Measurements from ENCODE around the gene PTPRT. TPM values are rescaled to one million over a fixed set of nuclear protein-coding genes. Genes with fewer than 3 reads are reported as not detected.
A peak's percentile ranks its signal among the peaks of the same experiment; 100 is the strongest.

PTPRT gene
- total RNA-seq, 6 donors from 2014 or later: 0.20 to 7.1 (median 3.8) TPM

DNA sequence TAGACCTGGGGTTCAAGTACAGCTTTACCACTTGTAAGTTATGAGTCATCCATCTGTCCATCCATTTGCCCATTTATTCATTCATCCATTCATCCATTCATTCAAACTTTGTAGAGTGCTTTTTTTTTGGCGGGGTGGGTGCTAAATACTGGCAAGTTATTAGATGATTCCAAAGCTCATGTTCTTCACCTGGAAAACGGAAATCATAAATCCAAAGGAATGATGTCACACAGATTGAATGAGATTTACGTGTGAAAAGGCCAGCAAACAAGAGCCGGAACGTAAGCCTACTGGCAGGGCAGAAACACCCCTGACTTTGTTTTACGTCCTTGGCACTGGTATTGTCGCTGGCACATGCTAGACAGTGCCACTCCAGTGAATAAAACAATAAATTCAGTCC lies 1090.6 kb downstream of the PTPRT start:
- DNase-seq (no peak), ATAC-seq (ENCODE audit: low FRiP score in 2 of 2) (no peak)
- no peaks in the 10 kb centered on the region for H3K36me3 ChIP-seq
- no peaks in the 10 kb centered on the region for H3K27me3 ChIP-seq
- 83 to 89% methylated on average over 7 of the region's 7 CpGs for WGBS, 2 donors
- TF ChIP-seq EP300 (IDR thresholded peaks at IDR 0.05): no peak
- TF ChIP-seq POLR2AphosphoS5 (IDR thresholded peaks at IDR 0.05): no peak
- TF ChIP-seq POLR2A (IDR thresholded peaks at IDR 0.05): no peak
- TF ChIP-seq, protein P1, sequence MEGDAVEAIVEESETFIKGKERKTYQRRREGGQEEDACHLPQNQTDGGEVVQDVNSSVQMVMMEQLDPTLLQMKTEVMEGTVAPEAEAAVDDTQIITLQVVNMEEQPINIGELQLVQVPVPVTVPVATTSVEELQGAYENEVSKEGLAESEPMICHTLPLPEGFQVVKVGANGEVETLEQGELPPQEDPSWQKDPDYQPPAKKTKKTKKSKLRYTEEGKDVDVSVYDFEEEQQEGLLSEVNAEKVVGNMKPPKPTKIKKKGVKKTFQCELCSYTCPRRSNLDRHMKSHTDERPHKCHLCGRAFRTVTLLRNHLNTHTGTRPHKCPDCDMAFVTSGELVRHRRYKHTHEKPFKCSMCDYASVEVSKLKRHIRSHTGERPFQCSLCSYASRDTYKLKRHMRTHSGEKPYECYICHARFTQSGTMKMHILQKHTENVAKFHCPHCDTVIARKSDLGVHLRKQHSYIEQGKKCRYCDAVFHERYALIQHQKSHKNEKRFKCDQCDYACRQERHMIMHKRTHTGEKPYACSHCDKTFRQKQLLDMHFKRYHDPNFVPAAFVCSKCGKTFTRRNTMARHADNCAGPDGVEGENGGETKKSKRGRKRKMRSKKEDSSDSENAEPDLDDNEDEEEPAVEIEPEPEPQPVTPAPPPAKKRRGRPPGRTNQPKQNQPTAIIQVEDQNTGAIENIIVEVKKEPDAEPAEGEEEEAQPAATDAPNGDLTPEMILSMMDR (IDR thresholded peaks at IDR 0.05): no peak
- no peak overlapping the region for H3K27ac ChIP-seq
- no peak overlapping the region for H3K4me3 ChIP-seq
- no peaks in the 10 kb centered on the region for H3K9me3 ChIP-seq
- no peaks in the 10 kb centered on the region for H3K4me1 ChIP-seq

GRCh38 chr20:42098418-42098817 lies 1091.3 kb downstream of the PTPRT start:
- H3K4me1 ChIP-seq: no peaks in the 10 kb centered on the region
- TF ChIP-seq EP300 (IDR thresholded peaks at IDR 0.05) (no peak), POLR2AphosphoS5 (IDR thresholded peaks at IDR 0.05) (no peak), POLR2A (IDR thresholded peaks at IDR 0.05) (no peak)
- TF ChIP-seq, protein P1 (IDR thresholded peaks at IDR 0.05): no peak
- no peaks in the 10 kb centered on the region for H3K9me3 ChIP-seq
- no peak for DNase-seq
- H3K36me3 ChIP-seq: no peaks in the 10 kb centered on the region
- WGBS, 2 donors: 78 to 80% methylated on average over 7 to 8 of the region's 8 CpGs
- H3K27me3 ChIP-seq: no peaks in the 10 kb centered on the region
- no peak overlapping the region for H3K4me3 ChIP-seq
- H3K27ac ChIP-seq: no peak overlapping the region
- no peak for ATAC-seq (ENCODE audit: low FRiP score in 2 of 2)

DNA sequence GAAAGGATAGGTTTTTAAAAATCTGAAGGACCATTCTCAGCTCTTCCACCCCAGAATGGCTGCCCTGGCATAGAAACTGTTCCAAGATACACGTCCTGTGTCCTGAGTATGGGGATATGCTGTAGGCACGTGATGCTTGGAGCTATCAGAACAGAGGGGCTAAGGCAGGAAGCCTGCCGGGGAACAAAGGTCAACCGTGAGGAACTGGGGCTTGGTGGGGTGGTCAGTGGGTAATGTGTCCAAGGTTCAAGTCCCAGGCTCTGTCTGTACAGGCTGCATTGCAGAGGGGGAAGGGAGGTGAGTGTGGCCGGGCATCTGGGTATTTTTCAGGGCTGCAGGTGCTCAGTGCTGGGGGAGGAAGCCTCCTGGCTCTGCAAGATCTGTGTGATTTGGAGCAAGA lies 1092.0 kb downstream of the PTPRT start:
- no peaks in the 10 kb centered on the region for H3K36me3 ChIP-seq
- H3K4me3 ChIP-seq: no peak overlapping the region
- no peaks in the 10 kb centered on the region for H3K9me3 ChIP-seq
- ATAC-seq (ENCODE audit: low FRiP score in 2 of 2) (peak in 1 of 2 donors; percentile 24), DNase-seq (no peak)
- H3K27me3 ChIP-seq: no peaks in the 10 kb centered on the region
- WGBS, 2 donors: 56 to 78% methylated on average over 5 of the region's 5 CpGs
- TF ChIP-seq, protein P1 (IDR thresholded peaks at IDR 0.05): no peak
- TF ChIP-seq POLR2AphosphoS5 (IDR thresholded peaks at IDR 0.05): no peak
- no peaks in the 10 kb centered on the region for H3K4me1 ChIP-seq
- no peak overlapping the region for H3K27ac ChIP-seq

DNA sequence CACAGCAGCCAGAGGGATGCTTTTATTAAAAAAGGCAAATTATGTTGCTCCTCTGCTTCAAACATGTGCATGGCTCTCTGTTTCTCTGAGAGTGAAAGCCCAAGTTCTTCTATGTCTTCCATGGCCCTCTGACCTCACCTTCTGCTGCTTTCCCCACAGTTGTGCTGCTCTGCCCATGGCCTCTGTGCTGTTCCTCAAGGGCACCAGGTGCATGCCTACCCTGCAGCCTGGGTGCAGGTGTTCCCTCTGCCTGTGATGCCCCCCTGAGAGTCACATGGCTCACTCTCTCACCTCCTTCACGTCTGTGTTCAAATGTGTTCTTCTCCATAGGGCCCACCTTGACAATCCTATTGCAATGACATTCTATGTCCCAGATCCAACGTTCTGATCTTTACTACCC lies 1094.5 kb downstream of the PTPRT start:
- Histone ChIP-seq H3K27me3 (no peaks in the 10 kb centered on the region), H3K27ac (no peak overlapping the region), H3K9me3 (no peaks in the 10 kb centered on the region), H3K36me3 (no peaks in the 10 kb centered on the region), H3K4me1 (no peaks in the 10 kb centered on the region), H3K4me3 (no peak overlapping the region)
- TF ChIP-seq POLR2A (IDR thresholded peaks at IDR 0.05) (no peak), POLR2AphosphoS5 (IDR thresholded peaks at IDR 0.05) (no peak), EP300 (IDR thresholded peaks at IDR 0.05) (no peak)
- TF ChIP-seq, protein P1 (IDR thresholded peaks at IDR 0.05): no peak
- no peak for ATAC-seq (ENCODE audit: low FRiP score in 2 of 2)
- WGBS, 2 donors: 74 to 80% methylated on average over 2 of the region's 2 CpGs
- DNase-seq: no peak

DNA sequence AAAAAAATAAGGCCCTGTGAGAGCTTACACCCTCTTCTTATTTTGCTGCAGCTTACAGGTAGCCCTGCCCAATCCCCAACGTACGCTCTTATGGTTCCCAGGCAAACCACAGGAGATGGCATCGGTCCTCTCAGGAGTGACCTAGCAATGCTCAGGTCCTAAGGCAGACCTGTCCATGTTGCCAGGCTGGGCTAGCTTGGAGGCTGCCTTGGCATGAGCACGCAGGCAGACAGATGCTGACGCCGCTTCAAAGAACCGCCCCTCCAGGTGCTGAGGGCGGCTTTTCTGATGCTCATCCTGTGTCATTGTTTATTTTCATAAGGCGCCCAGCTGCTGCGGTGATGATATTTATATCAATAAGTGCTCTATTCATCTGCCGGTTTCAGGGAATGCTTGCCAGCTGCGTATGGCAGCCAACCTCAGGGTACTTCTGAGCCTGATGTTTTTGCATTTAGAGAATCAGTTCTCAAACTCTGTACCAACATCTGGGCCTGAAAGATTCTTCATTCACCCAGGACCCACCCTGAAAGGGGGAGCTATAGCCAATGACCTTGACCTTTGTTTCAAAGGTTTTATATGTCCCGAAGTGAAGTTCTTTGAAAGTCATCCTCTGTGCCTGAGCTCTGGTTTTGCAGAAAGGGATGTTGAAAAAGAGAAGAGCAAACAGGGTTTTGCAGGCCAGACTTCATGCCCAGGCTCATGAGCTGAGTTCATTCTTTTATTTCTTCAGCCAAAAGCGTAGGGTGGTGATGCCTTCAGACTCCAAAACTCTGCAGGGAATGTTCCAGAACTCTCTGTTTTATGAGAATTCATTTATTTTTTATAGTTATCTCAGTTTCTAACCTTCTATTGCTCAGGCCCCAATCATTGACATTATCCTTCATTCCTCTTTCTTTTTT lies 1095.9 kb downstream of the PTPRT start:
- Histone ChIP-seq H3K9me3 (no peaks in the 10 kb centered on the region), H3K36me3 (no peaks in the 10 kb centered on the region), H3K4me3 (no peak overlapping the region), H3K27ac (no peak overlapping the region), H3K27me3 (no peaks in the 10 kb centered on the region), H3K4me1 (no peaks in the 10 kb centered on the region)
- WGBS, 2 donors: 66 to 78% methylated on average over 9 to 14 of the region's 14 CpGs
- TF ChIP-seq, protein P1 (IDR thresholded peaks at IDR 0.05): no peak
- TF ChIP-seq EP300 (IDR thresholded peaks at IDR 0.05) (no peak), POLR2AphosphoS5 (IDR thresholded peaks at IDR 0.05) (no peak), POLR2A (IDR thresholded peaks at IDR 0.05) (no peak)
- ATAC-seq (ENCODE audit: low FRiP score in 2 of 2) (no peak), DNase-seq (no peak)
